Gastrocnemius medialis (tissue), 4 donors: ENCODE results near the gene SPC25. TPM values are rescaled to one million over a fixed set of nuclear protein-coding genes. Genes with fewer than 3 reads are reported as not detected.

ENCODE experiments used
- total RNA-seq, 4 donors: library from RNA; depleted of rRNA; stranded (reverse); fragments of >200 nt; gene quantifications; one replicate each; pipeline versions ENCODE4 v1.1.0 to v1.2.3, GENCODE V29; 2016

SPC25 gene
- total RNA-seq, 4 donors from 2014 or later, result not detected

Other genes starting within 250 kb of the SPC25 start
- gene NOSTRIN, start 87.8 kb downstream of the SPC25 start, total RNA-seq, result 10 to 100 TPM in 1 of 4 donors, 1 to 10 TPM in 3; 5.0 to 16.1 (median 6.4) TPM
- gene G6PC2, start 10.9 kb upstream of the SPC25 start, total RNA-seq, result not detected
- gene ABCB11, start 140.9 kb upstream of the SPC25 start, total RNA-seq, result under 1 TPM in 3 of 4 donors, not detected in 1; 0.10 to 0.24 (median 0.12) TPM
- under 1 TPM in 3 of 4 donors, not detected in 1; 0.23 to 0.68 (median 0.33) TPM for gene DHRS9, start 179.1 kb upstream of the SPC25 start, total RNA-seq